ENCODE data around the gene PGBD5.

GRCh38 chr1:230326971-230327891, 98.9 kb downstream of the PGBD5 start:
- no peak for TF ChIP-seq CTCF (IDR thresholded peaks at IDR 0.05; ENCODE audit: low read depth, low read length)
- no peak for TF ChIP-seq EZH2phosphoT487 (IDR thresholded peaks at IDR 0.05; ENCODE audit: low read depth)
